Astrocyte (in vitro differentiated cells and primary cell): ENCODE results near the gene ASGR1. TPM values are rescaled to one million over a fixed set of nuclear protein-coding genes. Genes with fewer than 3 reads are reported as not detected.

ENCODE experiments used
- DNase-seq: peaks from one replicate; pipeline ENCODE4 v3.0.0-alpha.2; 2010; ENCODE audit warnings: low read depth
- FAIRE-seq: peaks from 2 replicates; lab custom pipeline; 2011; peaks lifted over from hg19 to GRCh38; lab: Jason Lieb, UNC
- H2AFZ ChIP-seq: 2 replicates; pipeline ENCODE4 v1.6.0; 2012; ENCODE audit warnings: low read depth, low read length, inconsistent platforms
- H3K27ac ChIP-seq: 2 replicates; pipeline ENCODE4 v1.5.1; 2011; ENCODE audit warnings: low read depth, low read length, inconsistent platforms
- H3K27me3 ChIP-seq: 2 replicates; pipeline ENCODE4 v1.6.0; 2011; ENCODE audit warnings: low read length, inconsistent platforms; ENCODE audit not compliant: insufficient read depth
- H3K36me3 ChIP-seq: 2 replicates; pipeline ENCODE4 v1.5.1; 2011; ENCODE audit warnings: low read length, inconsistent platforms; ENCODE audit not compliant: insufficient read depth
- H3K4me1 ChIP-seq: 2 replicates; pipeline ENCODE4 v1.5.1; 2011; ENCODE audit warnings: low read length, inconsistent platforms; ENCODE audit not compliant: insufficient read depth
- H3K4me2 ChIP-seq: 2 replicates; pipeline ENCODE4 v1.6.0; 2012; ENCODE audit warnings: low read length, inconsistent platforms
- H3K4me3 ChIP-seq: 2 replicates; pipeline ENCODE4 v1.5.1; 2011; ENCODE audit warnings: low read depth, mild to moderate bottlenecking, low read length, inconsistent platforms; ENCODE audit not compliant: insufficient read depth
- H3K79me2 ChIP-seq: 2 replicates; pipeline ENCODE4 v1.6.0; 2012; ENCODE audit warnings: mild to moderate bottlenecking, low read length, inconsistent platforms; ENCODE audit not compliant: insufficient read depth
- H3K9ac ChIP-seq: 2 replicates; pipeline ENCODE4 v1.6.0; 2012; ENCODE audit warnings: mild to moderate bottlenecking, low read length, inconsistent platforms
- H3K9me3 ChIP-seq: 2 replicates; pipeline ENCODE4 v1.5.1; 2012; ENCODE audit warnings: low read depth, mild to moderate bottlenecking, low read length, inconsistent platforms; ENCODE audit not compliant: insufficient read depth
- H4K20me1 ChIP-seq: 2 replicates; pipeline ENCODE4 v1.6.0; 2012; ENCODE audit warnings: low read length, inconsistent platforms; ENCODE audit not compliant: insufficient read depth
- H3K27ac Mint-ChIP-seq: one replicate; pipeline ENCODE4 v1.8.0; 2021; ENCODE audit warnings: mild to moderate bottlenecking, mixed read lengths; ENCODE audit not compliant: unreplicated experiment
- H3K27me3 Mint-ChIP-seq: one replicate; pipeline ENCODE4 v1.8.0; 2021; ENCODE audit warnings: low read depth, mixed read lengths; ENCODE audit not compliant: unreplicated experiment
- H3K36me3 Mint-ChIP-seq: one replicate; pipeline ENCODE4 v1.8.0; 2021; ENCODE audit warnings: low read depth, mixed read lengths; ENCODE audit not compliant: unreplicated experiment
- H3K4me1 Mint-ChIP-seq: one replicate; pipeline ENCODE4 v1.8.0; 2021; ENCODE audit warnings: low read depth, mixed read lengths; ENCODE audit not compliant: unreplicated experiment
- H3K4me3 Mint-ChIP-seq: one replicate; pipeline ENCODE4 v1.8.0; 2021; ENCODE audit warnings: mild to moderate bottlenecking, moderate library complexity, mixed read lengths; ENCODE audit not compliant: unreplicated experiment
- H3K9me3 Mint-ChIP-seq: one replicate; pipeline ENCODE4 v1.8.0; 2021; ENCODE audit warnings: mild to moderate bottlenecking, mixed read lengths; ENCODE audit not compliant: unreplicated experiment
- CTCF ChIP-seq: IDR thresholded peaks from 2 replicates; pipeline ENCODE4 v1.5.1; 2011; ENCODE audit warnings: low read depth, mild to moderate bottlenecking, inconsistent platforms, low read length, moderate library complexity; ENCODE audit not compliant: insufficient read depth
- EZH2 ChIP-seq: IDR thresholded peaks from 2 replicates; pipeline ENCODE4 v1.6.1; 2012; ENCODE audit warnings: mild to moderate bottlenecking, low read length, inconsistent platforms; ENCODE audit not compliant: insufficient read depth
- total RNA-seq: library from RNA; stranded (reverse); gene quantifications from 2 replicates; pipeline ENCODE4 v1.2.1, GENCODE V29; 2021

ASGR1 gene
- total RNA-seq, 1 donor from 2014 or later = 5.0 TPM

- H3K9ac ChIP-seq = peak overlapping the region; percentile 43
- H3K4me1 ChIP-seq = peaks cover 17% of the 10 kb centered on the region
- H3K27ac ChIP-seq = no peak overlapping the region
- no peak overlapping the region for H3K4me3 Mint-ChIP-seq
- DNase-seq (no peak), FAIRE-seq (no peak)
- H3K36me3 ChIP-seq = no peaks in the 10 kb centered on the region
- no peaks in the 10 kb centered on the region for H3K27me3 ChIP-seq
- H3K4me2 ChIP-seq = peak overlapping the region; percentile 35
- TF ChIP-seq CTCF (no peak), EZH2 (no peak)
- H3K27me3 Mint-ChIP-seq = no peaks in the 10 kb centered on the region
- H3K79me2 ChIP-seq = no peaks in the 10 kb centered on the region
- H3K36me3 Mint-ChIP-seq = no peaks in the 10 kb centered on the region
- H4K20me1 ChIP-seq = peaks cover 11% of the 10 kb centered on the region
- no peak overlapping the region for H3K27ac Mint-ChIP-seq
- H2AFZ ChIP-seq = no peak overlapping the region
- H3K4me1 Mint-ChIP-seq = peaks cover 8% of the 10 kb centered on the region
- H3K9me3 Mint-ChIP-seq = no peaks in the 10 kb centered on the region
- H3K9me3 ChIP-seq = no peaks in the 10 kb centered on the region
- no peak overlapping the region for H3K4me3 ChIP-seq
These were observed 2.9 kb downstream of the ASGR1 start for GRCh38 chr17:7176107-7176840.

GRCh38 chr17:7175330-7175733 lies 3.8 kb downstream of the ASGR1 start:
- Mint-ChIP-seq H3K4me3 (no peak overlapping the region), H3K36me3 (no peaks in the 10 kb centered on the region), H3K9me3 (no peaks in the 10 kb centered on the region), H3K27me3 (no peaks in the 10 kb centered on the region), H3K27ac (no peak overlapping the region), H3K4me1 (peaks cover 8% of the 10 kb centered on the region)
- Histone ChIP-seq H4K20me1 (peaks cover 11% of the 10 kb centered on the region), H3K4me3 (no peak overlapping the region), H3K36me3 (no peaks in the 10 kb centered on the region), H3K4me1 (peaks cover 17% of the 10 kb centered on the region), H3K4me2 (no peak overlapping the region), H3K9me3 (no peaks in the 10 kb centered on the region), H3K79me2 (no peaks in the 10 kb centered on the region), H2AFZ (no peak overlapping the region), H3K9ac (no peak overlapping the region), H3K27me3 (no peaks in the 10 kb centered on the region), H3K27ac (no peak overlapping the region)
- DNase-seq = no peak
- TF ChIP-seq CTCF (no peak), EZH2 (no peak)
- no peak for FAIRE-seq

- H3K27ac Mint-ChIP-seq = no peak overlapping the region
- no peaks in the 10 kb centered on the region for H3K36me3 Mint-ChIP-seq
- H3K9me3 ChIP-seq = no peaks in the 10 kb centered on the region
- TF ChIP-seq CTCF (no peak), EZH2 (no peak)
- no peaks in the 10 kb centered on the region for H3K27me3 Mint-ChIP-seq
- H3K79me2 ChIP-seq = no peaks in the 10 kb centered on the region
- H3K27ac ChIP-seq = no peak overlapping the region
- no peak overlapping the region for H3K4me3 Mint-ChIP-seq
- FAIRE-seq = peak; percentile 75
- peaks cover 11% of the 10 kb centered on the region for H4K20me1 ChIP-seq
- H2AFZ ChIP-seq = peak overlapping the region; percentile 6
- no peak overlapping the region for H3K9ac ChIP-seq
- no peak for DNase-seq
- no peaks in the 10 kb centered on the region for H3K9me3 Mint-ChIP-seq
- H3K4me2 ChIP-seq = peak overlapping the region; percentile 17
- no peak overlapping the region for H3K4me3 ChIP-seq
- no peaks in the 10 kb centered on the region for H3K27me3 ChIP-seq
- no peaks in the 10 kb centered on the region for H3K36me3 ChIP-seq
- peaks cover 17% of the 10 kb centered on the region for H3K4me1 ChIP-seq
- peaks cover 8% of the 10 kb centered on the region for H3K4me1 Mint-ChIP-seq
These were observed 4.4 kb downstream of the ASGR1 start for GRCh38 chr17:7174603-7175326.
